ENCODE data around the gene KCNQ5.
"Not testable (repeated sequence)": the region's sequence is repeated elsewhere in the genome, so short reads cannot be mapped to it uniquely, and the experiment has no call there.

KCNQ5 gene

DNA sequence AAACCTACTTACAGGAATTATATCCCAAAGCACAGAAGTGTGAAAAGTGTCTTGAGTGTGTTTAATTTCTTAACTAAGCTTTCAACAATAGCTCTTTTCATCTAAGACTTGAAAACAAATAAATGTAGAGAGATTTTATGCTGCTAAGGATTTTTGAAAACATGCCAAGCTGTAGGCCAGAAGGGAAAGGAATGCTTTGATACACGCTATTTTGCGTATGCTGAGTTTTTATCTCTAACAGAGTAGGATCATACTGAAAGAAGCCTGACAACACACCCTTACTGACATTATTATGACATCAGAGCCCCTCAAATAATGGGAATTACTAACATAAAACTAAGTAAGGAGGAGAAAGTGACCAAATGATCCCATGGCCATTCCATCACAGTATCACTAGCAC, 338.0 kb downstream of the KCNQ5 start:
- DNase-seq: peak; percentile 33

GRCh38 chr6:72963946-72964345, 342.1 kb downstream of the KCNQ5 start:
- no peak for DNase-seq

DNA sequence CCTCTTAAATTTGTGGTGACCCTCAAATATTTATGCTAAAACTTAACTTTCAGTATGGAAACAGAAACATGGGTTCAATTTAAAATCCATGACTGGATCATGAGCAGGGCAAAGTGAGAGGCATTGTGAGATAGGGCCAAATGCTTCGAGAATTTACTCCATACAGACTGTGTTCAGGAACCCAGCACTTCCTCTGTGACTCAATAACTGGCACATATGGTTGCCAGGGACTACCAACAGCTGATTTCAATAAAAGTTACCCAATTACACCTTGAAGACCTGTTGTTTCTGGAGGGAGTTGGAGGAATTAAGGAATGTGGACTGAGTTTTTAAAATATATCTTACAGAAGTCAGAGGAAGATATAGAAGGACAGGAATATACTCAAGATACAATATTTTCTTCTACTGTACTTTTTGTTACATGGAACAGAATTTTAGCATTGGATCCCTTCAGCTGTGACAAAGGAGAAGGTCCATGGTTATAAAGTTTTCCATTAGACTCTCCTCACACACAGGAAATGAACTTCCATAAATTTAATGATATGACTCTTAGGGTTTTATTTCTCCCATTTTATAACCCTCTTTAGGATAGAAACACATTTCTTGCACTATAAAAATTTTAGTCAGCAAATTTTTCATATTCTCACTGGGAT, 344.9 kb downstream of the KCNQ5 start:
- DNase-seq: peak; percentile 59

- DNase-seq: no peak
Observed at GRCh38 chr6:72967329-72967728, 345.5 kb downstream of the KCNQ5 start.

DNA sequence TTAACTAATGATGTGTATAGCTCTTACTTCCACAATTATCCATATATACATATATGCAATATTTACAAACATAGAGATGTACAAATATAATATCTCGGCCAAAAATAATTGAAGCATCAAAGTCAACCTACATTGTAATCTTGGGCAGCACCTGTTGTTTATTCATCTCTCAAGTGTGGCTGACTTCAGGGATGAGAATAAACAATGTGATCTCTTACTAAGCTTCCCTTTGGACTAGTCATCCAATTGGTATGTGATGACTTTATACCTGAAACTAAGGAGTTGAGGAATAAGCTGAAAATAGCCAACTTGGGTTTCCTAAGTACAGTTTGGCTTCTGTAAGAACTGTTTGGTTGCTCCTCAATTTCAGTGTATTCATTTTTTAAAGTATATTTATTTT, 346.8 kb downstream of the KCNQ5 start:
- DNase-seq: peak; percentile 26

DNA sequence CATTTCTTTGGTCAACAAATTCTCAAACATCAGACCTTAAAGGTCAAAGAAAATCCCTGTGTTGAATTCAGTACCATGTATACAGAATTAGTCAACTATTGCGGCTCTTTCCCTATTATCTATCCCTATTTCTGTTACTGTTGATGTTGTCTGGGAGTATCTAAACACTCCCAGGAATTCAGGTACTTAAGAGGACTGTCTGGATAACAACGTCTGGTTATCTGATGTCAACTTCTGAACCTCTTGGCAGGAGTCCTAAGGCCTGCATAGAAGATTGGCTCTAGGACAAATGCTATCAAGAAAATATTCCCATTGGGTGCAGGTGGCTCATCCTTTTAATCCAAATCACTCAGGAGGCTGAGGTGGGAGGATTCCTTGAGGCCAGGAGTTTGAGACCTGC, 347.8 kb downstream of the KCNQ5 start:
- DNase-seq: no peak

DNA sequence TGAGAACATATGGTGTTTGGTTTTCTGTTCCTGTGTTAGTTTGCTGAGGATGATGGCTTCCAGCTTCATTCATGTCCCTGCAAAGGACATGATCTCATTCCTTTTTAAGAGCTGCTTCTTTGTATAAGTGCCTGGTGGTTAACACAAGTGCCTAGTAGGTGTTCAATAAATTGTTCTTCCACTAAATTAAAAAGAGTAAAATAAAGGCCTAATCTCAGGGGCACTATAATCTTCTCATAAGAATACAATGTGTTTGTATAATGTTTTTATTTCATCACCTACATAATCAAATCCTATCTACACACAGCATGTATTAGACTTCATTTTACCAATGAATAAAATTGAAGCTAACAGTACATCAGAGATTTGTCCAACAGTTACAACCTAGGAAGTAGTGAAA, 350.7 kb downstream of the KCNQ5 start:
- no peak for DNase-seq

- DNase-seq: no peak
Observed at GRCh38 chr6:72974276-72974675, 352.4 kb downstream of the KCNQ5 start.

- DNase-seq: no peak
Observed at GRCh38 chr6:72975352-72975752, 353.5 kb downstream of the KCNQ5 start.

DNA sequence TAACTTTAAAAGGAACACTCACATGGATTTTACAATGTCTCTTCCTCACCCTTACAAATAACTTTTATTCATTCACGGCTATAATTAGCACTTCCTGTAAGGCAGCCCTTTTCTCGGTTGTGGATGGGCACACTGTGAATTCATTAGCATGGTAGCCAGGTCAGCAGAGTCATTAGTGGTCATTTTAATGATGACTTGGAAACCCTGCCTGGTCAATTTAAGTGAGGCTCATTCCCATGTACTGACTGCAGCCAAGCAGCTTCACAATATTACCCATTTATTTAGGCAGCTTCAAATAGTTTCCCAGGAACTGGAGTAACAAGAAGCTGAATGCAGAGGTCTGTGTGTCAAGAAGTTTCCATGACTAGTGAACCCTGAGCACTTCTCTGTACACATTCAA, 354.6 kb downstream of the KCNQ5 start:
- DNase-seq: no peak

DNA sequence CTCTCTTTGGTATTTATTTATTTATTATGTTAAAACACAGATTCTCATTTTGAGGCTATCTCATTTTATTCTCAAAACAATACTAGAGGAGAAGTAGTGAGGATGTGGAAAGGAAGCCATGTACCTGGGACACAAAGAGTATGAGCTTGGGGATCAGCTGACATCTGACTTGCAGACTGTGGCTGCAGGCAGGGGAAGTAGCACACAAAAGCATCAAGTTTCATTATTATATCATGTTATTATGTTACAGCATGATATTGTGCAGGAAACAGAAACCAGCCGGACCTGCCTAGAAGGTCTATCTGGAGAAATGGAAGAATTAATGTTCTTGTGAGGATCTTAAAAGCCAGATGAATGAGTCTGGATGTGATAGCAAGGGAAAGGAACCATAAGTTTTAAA, 355.2 kb downstream of the KCNQ5 start:
- DNase-seq: no peak

- not testable (repeated sequence) for DNase-seq
Observed at GRCh38 chr6:72978808-72979207, 356.9 kb downstream of the KCNQ5 start.

DNA sequence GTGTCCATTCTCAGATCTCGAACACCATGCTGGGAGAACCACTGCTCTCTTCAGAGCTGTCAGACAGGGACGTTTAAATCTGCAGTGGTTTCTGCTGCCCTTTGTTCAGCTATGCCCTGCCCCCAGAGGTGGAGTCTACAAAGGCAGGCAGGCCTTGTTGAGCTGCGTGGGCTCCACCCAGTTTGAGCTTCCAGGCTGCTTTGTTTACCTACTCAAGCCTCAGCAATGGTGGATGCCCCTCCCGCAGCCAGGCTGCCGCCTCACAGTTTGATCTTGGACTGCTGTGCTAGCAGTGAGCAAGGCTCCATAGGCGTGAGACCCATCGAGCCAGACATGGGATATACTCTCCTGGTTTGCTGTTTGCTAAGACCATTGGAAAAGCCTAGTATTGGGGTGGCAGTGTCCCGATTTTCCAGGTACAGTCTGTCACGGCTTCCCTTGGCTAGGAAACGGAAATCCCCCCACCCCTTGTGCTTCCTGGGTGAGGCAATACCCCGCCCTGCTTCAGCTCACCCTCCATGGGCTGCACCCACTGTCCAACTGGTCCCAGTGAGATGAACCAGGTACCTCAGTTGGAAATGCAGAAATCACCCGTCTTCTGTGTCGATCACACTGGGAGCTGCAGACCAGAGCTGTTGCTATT, 362.4 kb downstream of the KCNQ5 start:
- not testable (repeated sequence) for DNase-seq

GRCh38 chr6:72984981-72985665, 363.3 kb downstream of the KCNQ5 start:
- DNase-seq: peak; percentile 88

DNA sequence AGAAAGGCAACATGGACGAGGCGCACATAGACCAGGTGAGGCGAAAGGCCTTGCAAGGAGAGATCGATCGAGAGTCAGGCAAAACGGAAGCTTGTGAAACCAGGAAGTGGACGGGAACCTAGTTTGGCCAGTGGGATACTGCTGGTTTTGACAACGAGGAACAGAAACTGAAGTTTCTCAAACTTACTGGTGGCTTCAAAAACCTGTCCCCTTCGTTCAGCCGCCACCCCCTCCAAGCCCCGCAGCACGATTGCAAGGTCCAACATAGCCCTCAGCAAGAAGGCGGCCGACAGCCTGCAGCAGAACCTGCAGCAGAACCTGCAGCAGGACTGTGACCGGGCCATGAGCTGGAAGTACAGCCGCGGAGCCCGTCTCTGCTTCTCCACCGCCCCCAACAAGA, 365.4 kb downstream of the KCNQ5 start:
- DNase-seq: no peak

DNA sequence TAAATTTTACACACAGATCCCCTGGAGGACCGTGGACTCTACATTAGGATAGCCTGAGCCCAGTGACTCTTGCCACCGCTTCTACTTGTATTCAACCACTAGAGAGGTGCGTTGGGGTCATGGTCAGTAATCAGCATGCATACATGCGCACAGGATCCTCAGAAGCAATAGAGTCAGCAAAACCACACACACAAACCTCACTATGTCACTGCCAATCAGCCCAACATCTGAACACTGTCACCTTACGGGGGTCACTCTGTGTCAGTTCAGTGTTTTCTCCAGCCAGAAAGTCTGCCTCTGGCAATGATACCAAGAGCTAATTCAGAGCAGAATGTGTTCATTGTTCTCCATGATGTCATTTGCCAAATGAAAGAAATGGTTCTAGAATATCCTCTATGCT, 378.1 kb downstream of the KCNQ5 start:
- no peak for DNase-seq

DNA sequence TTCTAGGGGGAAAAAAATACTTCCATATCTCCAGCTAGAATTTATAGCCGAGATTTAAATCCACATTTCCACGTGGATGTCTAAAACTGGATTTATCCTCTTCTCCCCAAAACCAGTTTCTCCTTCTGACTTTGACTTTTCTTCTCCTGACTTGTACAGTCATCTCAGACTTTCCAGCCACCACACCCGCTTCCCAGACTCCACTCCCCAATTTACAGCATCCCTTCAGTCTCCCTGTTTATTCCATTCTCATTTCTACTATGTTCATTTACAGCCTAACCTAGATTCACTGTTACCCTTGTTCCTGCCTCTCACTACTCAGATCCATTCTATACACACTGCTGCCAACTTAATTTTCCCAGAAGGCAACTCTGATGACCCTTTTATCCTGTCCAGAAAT, 378.6 kb downstream of the KCNQ5 start:
- DNase-seq: no peak

GRCh38 chr6:73002588-73002987, 380.7 kb downstream of the KCNQ5 start:
- DNase-seq: no peak

DNA sequence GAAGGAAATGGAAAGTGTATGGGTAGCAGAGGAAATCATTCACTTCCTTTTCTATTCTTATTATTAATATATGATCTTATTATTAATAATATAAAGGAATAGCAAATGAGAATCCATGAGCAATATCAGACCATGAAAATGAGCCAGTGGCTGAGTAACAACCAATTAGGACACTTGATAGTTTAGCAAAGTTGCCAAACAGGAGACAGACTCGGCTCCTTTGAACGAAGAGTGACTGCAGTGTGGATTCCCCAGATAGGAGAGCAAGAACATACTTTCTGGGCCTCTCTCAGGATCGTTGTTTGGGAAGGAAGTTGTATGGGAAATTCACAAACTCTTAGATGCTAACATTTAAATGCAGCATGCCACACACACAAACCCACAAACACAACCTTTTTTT, 381.4 kb downstream of the KCNQ5 start:
- DNase-seq: no peak

DNA sequence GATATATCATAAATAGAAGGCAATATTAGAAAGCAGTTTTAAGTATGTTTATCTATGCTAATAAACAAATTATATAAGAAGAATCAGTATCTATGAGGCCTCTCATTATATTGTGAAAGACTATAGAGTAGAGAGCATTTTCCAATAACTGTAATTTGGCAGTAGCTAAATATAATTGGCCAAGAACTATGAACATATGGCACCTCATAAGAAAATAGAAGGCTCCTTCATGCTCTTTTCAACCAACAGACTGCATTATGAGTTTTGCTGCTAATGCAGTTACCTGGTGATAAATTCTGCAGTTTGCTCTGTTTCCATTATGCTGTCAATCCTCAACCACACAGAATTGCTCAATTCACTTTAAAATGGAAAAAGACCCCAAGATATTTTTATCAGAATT, 382.4 kb downstream of the KCNQ5 start:
- no peak for DNase-seq

DNA sequence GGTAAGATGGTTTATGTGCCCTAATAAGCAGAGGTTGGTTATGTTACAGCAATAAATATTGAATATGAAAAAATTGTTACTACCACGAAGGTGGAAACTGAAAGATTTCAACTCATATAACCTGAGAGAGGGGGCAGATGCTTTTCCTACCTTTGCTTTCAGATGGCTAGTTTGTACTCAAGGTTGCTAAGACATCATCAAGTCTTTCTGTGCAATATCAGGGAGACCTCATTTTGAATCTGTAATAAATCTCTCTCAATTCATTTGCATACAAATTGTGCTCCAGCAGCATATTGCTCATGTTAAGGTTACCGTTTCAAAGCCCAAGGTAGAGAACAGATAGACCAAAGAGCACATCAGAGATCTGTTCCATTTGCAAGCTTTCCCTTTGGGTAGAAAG, 383.0 kb downstream of the KCNQ5 start:
- DNase-seq: no peak

- peak; percentile 31 for DNase-seq
Observed at GRCh38 chr6:73006146-73006545, 384.3 kb downstream of the KCNQ5 start.

DNA sequence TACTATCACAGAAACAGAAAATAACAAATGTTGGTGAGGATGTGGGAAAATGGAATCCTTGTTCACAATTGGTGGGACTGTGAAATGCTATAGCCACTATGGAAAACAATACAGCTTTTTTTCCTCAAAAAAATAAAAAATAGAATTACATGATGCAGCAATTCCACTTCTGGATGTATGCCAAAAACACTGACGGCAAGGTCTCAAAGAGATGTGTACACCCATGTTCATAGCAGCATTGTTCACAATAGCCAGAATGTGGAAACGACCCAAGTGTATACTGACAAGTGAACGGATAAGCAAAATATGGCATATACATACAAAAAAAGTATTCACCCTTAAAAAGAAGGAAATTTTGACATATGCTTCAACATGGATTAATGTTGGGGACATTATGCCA, 390.1 kb downstream of the KCNQ5 start:
- DNase-seq: no peak

DNA sequence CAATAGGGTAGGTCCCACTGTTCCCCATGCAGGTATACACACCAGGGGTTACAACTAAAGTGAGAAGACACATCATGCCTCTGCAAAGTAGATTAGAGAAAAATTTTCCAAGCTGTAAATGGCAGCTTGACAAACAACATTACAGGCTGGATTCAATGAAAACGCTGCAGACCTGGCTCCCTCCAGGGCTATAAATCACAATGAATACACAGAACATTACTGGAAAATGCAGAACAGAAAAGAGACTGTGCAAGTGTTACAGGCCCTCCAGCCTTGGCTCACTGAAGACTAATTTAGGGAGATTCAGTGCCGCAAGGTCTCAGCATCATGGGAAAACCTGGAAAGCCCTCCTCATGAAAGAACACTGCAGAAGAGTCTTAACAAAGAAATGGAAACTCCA, 395.6 kb downstream of the KCNQ5 start:
- DNase-seq: no peak
